GM21717 (cell line): Measurements from ENCODE around the gene CDH4.

Experiments
- ATAC-seq: cut with Tn5 transposase; IDR thresholded peaks from one replicate; pipeline ENCODE4 v1.9.1; 2021; ENCODE audit warnings: mild to moderate bottlenecking, moderate library complexity; ENCODE audit not compliant: unreplicated experiment

The CDH4 gene

DNA sequence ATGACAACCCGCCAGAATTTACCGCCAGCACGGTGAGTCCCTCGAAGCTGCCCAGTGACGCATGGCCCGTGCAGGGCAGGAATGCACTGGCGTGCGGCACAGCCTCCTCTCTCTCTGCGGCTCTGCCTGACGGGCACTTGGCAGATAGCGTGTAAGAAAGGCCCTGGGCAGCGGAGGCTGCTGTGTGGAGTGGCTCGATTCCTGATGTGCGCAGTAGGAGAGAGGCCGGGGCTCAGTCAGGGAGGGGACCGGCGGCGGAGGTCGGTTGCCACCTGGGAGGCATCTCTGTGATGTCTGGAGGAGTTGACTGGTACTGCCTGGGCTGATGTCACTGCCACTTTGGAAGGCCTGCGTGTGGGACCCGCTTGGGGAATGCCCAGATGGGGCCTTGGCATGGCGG, 643.0 kb downstream of the CDH4 start:
- ATAC-seq = no peak

DNA sequence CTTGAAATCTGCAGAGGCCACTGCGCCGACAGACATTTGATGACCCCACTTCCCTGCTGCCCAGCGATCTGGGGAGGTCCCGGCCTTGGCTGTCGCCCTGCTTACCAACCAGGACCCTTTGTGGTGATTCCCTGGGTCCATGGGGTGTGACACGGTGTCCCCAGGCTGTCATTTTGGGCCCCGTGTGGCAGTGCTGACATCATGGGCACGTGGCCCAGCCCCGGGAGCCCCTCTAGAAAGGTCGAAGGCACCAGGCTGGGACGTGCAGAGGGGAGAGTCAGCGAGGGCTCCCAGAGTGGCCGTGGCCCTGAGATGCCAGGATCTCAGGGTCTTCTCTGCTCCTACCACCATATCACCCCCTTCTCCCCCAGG, 643.6 kb downstream of the CDH4 start:
- ATAC-seq = no peak

DNA sequence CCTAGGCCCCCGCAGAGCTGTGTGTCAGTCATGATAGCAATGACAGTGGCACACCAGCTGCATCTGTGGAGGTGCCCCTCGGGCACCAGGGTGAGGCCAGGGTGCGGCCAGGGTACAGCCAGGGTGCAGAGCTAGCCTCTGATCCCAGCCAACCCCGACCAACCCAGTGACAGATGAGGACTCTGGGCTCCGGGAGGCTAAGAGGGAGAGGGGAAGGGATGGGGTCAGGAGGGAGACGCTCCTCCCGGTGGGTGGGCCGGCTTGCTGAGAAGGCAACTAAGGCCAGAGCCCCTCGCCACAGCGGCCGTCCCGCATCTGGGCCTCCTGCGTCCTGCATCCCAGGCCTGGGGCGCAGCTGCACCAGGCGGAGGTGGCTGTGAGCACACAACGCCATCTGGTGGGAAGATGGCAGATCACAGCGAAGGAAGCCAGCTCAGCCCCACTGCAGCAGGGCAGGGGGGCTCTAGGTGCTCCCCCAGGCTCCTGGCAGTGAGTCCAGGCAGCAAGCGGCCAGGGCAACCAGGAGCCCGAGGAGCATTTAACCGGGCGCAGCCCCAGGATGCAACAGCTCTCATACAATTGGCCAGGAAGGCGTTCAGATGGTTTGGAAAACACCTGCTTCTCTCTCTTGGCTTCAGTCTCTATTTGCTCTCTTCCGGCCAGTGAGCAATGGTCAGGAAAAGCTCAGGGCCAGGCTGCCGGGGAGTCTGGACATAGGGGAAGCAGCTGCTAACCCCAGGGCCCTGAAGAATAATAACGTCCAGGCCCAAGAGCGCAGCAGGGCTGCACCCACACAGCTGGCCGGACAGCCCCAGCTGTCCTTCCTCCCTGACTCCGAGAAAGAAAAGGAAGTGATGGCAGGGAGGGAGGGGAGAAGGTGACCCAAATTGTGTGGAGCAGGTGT, 644.2 kb downstream of the CDH4 start:
- no peak for ATAC-seq

DNA sequence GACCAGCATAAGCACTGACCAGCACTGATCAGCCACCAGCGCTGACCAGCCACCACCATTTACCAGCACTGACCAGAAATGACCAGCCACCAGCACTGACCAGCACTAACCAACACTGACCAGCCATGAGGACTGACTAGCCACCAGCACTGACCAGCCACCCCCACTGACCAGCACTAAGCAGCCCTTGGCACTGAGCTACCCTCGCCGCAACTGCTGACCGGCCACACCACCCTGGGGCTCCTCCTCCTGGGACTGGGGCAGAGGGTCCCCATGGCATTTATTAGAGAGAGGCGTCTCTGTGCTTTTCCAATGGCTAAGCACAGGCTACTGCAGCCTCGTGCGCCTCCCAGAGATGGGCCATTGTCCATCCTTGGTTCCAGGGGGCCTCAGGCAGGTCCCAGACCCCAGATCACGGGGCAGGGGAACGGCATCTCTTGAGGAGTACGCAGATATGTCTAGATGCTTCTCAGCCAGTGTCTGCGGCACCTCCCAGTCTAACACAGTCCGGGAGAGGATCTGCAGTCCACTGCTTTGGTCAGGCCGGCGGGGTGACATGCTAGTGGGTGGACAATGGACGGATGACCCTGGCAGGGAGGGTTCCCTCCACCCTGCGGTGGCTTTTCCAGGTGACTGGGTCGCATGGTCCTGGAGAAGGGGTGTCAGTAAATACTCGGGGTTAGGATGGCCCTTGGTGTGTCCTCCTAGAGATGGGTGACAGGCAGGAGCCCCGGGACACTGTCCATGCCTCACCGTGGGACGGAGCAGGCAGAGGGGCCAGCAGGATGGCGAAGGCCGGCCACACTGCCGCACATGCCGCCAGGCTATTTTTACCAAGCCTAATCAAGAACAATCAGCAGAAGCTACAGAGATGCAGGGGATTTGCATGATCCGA, 645.6 kb downstream of the CDH4 start:
- ATAC-seq = no peak

DNA sequence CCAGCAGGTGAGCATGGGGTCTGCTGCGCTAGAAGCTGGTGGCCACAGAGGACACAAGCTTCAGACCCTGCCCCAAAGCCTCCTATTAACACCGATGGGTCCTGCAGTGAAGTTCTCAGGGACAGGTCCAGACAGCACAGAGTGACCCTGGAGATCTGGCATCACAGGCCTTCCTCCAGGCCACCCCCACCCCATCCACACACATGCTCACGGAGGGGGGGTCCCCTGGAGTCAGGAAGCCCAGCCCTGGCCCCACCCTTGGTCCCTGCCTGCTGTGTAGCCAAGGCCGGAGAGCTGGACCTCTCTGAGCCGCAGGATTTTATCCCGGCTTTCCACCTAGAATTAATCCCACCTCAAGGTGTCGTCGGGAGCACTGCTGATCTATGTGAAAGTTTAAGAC, 646.3 kb downstream of the CDH4 start:
- ATAC-seq = no peak

DNA sequence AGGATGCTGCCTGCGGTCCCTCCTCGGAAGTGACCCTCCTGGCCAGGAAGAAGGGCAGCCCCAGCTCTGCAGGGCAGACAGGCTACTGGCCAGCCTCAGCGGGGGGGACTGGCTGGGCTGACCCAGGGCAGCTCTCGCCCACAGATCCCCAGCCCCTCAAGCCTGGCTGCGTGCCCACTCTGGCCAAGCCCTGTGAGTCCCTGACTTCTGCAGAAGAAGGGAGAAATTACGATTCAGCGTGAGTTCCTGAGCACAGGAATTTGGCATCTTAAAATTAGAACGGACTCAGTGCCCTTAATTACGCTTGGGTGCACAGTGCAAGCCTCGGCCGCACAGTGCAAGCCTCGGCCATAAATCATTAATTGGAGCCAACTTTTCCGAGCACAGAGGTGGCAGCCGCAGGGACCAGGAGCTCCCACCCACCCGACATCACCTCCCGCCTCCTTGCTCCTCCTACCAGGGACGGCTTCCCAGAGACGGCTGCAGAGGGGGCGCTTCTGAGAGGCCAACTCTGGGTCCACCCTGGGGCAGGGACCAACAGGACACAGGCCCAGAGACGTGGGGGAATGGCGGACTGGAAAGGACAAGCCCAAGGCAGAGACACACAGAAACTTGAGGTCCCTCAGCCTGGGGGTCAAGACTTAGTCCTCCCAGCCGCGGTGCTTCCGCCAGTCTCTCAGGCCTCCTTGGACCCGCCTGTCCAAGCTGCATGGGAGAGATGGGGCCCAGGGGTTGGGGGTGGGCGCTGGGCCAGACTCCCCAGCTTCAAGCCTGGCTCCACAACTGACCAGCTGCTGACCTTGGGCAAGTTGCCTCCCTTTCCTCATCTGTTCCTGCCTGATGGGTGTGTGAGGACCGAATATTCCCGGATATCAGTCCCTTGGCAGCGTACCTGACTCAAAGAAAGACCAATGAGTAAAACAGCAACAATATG, 648.2 kb downstream of the CDH4 start:
- no peak for ATAC-seq

DNA sequence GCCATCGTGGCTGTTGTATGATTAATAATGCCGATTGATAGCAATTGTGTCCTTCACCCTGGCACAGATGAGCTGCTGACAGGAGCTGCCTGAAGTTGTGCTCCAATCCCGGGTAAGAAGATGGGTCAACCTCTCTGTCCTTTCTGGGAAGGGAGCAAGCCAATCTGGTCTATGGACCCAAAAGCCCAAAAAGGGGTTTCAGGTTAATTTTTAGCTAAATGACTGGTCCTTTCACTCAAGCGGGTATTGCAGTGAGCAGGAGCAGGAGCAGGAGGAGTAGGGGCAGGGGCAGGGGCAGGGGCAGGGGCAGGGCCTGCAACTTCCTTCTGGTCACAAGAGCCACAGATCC, 648.9 kb downstream of the CDH4 start:
- no peak for ATAC-seq

DNA sequence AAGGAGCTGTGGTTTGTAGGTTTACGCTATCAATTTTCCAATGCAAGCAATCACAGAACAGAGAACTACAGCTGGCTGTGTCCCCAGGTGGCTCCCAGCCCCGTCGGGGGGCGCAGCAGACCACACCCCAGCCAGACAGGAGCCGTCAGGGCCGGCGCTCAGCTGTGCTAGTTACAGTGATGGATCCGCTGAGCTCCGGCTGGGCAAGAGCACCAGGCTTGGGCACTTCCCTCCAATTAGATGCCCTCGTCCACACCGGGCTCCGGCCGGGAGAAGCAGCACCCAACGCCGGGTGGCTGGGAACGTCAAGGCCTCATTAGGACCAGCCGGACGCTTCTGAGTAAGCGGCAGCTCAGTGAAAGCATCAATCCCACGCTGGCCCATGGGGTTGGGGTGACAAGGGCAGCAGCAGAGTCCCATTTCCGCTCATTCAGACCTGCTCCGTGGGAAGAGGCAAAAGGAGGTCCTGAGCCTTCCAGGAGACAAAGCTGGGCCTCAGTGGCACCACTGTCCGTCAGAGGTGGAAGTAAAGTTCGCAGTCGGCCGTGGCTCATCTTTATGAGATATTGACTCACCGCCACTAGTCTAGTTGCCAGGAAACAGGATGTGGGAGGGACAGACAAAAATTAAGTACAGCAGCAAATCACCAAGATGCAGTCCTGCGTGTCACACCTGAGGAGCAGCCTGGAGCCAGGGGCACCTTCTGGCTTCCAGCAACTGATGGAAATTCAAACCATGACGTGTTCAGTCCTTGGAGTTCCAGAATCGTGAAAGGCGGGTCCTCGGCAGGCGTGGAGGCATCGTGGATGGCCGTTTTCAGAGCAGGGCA, 649.5 kb downstream of the CDH4 start:
- no peak for ATAC-seq

DNA sequence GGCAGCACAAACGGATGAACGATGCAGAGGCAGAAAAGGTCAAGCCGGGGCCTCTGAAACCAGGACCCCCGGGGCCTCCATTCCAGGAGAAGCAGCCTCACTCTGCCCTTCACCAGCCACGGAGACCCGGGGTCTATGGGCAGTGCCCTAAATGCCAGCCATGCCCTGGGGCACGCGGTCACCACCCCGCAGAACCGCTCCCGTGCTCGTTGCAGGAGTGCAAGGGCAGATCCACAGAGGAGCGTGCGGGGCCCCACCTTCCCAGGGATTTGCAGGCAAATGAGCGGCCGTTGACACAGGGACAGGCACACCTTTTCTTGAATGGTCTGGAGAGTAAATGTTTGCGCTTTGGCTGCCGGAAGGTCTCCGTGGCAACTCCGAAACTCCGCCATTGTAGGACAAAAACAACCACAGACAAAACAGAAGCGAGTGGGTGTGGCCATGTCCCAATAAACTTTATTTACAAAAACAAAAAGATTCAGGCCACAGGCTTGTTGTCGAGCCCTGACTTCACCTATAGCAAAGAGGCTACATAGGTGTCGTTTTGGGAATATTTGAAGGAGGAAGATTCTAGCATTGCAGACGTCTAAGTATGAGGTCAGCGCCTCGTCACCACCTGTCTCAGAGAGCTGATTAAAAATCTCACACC, 650.3 kb downstream of the CDH4 start:
- ATAC-seq = no peak

DNA sequence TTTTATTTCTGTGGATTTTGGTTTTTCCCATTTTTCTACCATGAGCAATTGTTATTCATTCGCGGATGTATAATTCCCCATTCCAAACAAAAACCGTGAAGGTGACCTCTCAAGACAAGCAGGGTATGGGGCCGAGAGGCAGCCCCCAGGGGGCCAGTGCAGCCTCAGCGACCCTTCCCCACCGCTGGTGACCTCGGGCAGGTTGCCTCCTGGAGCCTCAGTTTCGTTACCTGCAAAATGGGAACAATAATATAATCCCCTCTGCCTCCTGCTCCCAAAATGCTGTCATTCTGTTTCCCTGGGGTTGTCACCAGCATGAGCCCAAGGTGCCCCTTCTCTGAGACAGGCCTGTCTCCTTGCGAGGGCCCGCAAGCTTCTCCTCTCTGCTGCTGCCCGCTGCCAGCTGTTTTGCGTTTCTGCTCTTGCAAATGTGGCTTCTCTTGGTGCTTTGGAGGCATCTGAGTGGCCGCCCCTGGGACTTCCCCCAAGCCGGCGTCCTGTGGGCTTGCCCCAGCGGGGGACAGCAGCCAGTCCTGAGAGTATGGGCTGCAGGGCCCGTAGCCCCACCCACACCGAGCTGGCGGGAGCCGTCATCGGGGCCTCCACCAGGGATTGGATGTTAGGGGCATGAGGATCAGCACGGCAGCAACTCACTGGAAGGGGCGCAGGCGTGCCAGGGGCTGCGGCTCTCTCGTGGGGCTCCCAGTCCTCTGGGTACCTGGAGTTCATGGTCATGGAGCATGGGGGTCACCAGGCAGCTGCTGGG, 651.7 kb downstream of the CDH4 start:
- ATAC-seq = no peak

DNA sequence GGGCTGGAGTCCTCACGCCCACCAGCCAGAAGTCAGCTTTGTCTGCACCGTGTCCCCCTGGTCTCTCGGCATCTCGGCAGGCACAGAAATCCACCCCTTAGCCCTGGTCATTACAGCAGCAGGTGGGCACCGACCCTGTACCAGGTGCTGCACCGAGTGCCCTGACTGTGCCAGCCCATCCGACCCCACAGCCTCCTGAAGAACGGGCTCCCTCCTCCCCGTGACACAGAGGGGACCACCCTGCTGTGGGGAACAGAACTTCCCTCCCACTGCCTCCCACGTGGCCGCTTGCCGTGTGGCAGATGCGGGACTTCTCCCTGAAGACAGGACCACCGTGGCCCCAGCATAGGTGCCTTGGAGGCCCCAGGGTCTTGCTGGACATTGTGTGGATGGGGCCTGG, 652.4 kb downstream of the CDH4 start:
- no peak for ATAC-seq

DNA sequence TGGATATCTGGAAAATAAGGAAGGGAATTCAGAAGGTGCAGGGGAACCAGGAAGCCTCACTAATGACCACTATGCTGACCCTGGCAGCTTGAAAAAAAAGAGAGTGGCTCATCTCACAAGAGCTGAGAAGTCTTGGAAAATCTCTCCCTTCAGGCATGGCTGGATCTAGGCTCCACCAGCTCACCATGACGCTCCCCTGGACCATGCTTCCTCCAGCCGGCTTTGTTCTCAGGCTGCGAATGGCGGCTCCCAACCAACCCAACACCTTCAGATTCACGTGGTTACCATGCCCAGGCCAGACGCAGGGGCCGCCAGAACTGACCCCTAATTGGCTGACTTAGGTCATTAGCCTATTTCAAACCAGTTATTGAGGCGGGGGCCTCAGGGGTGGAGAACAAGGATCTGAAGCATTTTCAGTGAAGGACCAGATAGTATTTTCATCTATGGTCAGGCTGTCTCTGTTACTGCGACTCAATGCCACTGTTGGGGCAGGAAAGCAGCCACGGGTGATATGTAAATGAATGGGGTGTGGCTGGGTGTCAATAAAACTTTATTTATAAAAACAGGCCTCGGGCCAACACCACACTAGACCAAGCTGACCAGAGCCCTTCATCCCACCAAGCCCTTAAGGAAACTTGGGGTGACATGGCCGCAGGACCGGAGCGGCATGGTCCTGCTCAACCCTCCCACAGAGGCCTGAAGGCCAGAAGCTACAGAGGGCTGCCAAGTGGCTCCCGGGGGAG, 653.9 kb downstream of the CDH4 start:
- no peak for ATAC-seq

DNA sequence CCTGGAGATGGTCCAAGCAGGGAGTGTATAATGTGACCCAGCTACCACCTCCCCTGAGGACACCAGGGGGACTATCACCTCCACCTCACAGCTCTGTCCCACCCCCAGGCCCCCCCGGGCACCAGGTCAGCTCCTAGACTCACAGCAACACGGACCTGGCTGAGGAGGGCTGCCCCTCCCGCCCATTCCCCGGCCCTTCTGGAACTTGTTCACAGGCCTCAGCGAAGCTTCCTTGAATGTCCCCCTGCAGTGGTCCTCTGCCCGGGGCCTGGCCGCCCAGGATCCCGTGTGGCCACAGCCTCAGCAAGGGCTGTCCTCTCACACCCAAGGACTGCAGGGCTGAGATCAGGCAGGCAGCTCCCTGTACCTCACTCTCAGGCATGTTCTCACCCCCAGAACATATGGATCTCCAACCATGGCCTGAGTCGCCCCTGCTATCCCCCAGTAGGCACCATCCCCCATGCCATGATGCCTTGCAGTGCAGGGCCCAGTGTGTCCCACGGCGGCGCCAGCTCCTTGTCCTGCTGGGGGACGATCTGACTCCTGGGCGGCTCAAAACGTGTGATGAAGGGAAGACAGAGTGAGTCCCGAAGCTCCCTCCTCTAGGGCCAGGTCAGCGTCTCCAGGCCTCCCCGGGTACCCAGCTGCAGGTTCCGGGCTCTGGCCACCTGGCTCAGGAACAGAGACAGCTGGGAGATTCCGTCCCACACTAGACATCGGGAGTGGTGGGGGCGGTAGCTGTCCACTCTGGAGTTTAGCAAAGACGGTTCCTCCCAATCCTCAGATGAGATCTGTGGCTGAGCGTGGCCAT, 655.2 kb downstream of the CDH4 start:
- ATAC-seq = no peak

DNA sequence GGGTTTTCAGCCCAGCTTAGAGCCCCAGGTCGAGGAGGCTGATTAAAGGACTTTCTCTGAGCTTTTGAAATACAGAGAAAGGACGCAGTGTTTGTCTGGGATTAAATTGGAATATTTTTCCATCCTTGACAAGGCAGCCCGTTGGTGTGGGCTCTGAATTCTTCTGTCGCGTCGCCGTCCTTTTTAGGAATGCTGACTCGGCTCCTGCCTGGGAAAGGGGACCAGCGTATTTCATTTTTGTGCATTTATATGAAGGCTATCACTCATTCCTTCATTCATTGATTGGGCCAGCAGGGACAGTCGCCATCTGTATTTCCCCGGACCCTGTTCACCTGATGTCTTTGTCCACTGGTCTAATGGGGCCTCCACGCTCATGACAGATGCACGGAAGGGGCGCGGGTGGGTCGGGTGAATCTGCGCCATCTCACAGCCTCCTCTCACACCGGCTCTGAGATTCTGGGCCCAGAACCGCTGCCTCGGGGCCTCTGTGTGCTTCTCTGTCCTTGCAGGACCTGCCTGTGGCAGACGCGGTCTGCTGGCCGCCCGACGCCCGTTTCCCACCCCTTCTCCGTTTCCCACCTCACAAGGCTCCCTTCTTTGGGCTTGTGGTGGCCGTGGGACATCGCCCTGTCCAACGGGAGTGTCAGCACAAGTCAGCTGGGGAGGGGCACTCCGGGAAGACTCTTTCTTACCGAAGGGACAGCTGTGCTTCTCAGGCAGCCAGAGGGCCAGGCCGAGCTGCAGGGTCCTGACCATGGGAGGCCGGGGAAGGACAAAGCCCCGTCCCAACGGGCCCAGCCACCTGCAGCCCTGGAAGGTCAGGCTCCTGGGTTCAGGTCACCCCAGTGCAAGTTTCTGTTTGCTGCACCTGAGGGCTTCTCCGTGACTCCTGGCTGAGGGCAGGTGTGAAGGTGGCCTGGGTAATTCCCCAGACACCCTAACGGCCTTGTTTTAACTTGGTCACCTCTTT, 656.3 kb downstream of the CDH4 start:
- no peak for ATAC-seq

DNA sequence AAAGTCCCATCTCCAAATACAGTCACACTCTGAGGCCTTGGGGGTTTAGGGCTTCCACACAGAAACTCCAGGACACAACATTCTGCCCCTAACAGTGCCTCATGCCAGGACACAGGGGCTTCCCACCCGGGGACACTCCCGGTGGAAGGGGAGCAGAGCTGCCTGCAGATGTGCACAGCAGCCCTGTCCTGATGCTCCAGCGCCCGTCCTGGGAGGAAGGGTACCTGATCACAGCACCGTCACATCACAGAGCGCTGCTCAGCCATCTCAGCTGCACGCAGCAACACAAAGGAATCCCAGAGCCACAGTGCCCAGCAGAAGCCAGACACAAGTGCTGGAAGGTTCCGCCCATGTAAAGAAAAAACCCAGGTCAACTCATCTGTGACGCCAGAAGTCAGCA, 657.0 kb downstream of the CDH4 start:
- ATAC-seq = no peak

DNA sequence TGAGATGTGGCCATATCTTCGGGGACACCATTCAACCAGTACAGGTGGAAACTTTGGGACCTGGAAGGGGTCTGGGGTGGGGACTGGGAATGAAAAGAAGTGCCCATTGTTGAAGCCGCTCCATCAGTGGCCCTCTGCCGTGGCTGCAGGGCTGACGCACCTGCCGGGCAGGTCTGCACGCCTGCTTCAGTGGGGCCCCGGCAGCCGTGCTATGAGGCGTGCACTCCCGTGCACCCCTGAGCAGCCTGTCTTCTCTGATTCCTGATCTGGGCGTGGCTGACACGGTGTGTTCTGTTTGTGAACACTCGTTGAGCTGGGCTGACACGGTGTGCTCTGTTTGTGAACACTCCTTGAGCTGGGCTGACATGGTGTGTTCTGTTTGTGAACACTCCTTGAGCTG, 657.8 kb downstream of the CDH4 start:
- ATAC-seq = no peak
